Measurements from ENCODE around the gene ZNF837. TPM values are rescaled to one million over a fixed set of nuclear protein-coding genes. Genes with fewer than 3 reads are reported as not detected.

The ZNF837 gene
- total and polyA plus RNA-seq, 2 of the 13 experiments (the other 11 are each of a cell fraction or from before 2014, with no cell fraction given): 0.29 to 1.3 TPM

GRCh38 chr19:58380662-58381459 is at the start of gene ZNF837 (continued):
- TF ChIP-seq, protein P1, sequence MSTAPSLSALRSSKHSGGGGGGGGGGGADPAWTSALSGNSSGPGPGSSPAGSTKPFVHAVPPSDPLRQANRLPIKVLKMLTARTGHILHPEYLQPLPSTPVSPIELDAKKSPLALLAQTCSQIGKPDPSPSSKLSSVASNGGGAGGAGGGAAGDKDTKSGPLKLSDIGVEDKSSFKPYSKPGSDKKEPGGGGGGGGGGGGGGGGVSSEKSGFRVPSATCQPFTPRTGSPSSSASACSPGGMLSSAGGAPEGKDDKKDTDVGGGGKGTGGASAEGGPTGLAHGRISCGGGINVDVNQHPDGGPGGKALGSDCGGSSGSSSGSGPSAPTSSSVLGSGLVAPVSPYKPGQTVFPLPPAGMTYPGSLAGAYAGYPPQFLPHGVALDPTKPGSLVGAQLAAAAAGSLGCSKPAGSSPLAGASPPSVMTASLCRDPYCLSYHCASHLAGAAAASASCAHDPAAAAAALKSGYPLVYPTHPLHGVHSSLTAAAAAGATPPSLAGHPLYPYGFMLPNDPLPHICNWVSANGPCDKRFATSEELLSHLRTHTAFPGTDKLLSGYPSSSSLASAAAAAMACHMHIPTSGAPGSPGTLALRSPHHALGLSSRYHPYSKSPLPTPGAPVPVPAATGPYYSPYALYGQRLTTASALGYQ (CRISPR knock-in tag; IDR thresholded peaks at IDR 0.05): peak; percentile 58
- TF ChIP-seq NCOR1 (IDR thresholded peaks at IDR 0.05; ENCODE audit: borderline replicate concordance, low read length): peak; percentile 70; the same call in 1 of the 2 replicates
- TF ChIP-seq, protein P2, sequence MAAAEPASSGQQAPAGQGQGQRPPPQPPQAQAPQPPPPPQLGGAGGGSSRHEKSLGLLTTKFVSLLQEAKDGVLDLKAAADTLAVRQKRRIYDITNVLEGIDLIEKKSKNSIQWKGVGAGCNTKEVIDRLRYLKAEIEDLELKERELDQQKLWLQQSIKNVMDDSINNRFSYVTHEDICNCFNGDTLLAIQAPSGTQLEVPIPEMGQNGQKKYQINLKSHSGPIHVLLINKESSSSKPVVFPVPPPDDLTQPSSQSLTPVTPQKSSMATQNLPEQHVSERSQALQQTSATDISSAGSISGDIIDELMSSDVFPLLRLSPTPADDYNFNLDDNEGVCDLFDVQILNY (CRISPR knock-in tag; conservative IDR thresholded peaks at IDR 0.05): 0 out of 2 replicates have a peak, but pooled peaks have one; percentile 27
- peak; percentile 62 for TF ChIP-seq FOSL2 (CRISPR knock-in tag; IDR thresholded peaks at IDR 0.05)
- TF ChIP-seq, protein P3, sequence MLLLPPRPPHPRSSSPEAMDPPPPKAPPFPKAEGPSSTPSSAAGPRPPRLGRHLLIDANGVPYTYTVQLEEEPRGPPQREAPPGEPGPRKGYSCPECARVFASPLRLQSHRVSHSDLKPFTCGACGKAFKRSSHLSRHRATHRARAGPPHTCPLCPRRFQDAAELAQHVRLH (CRISPR knock-in tag; IDR thresholded peaks at IDR 0.05; ENCODE audit: borderline replicate concordance, low read depth): peak; percentile 89; the same call in 1 of the 2 replicates
- TF ChIP-seq, protein P4, sequence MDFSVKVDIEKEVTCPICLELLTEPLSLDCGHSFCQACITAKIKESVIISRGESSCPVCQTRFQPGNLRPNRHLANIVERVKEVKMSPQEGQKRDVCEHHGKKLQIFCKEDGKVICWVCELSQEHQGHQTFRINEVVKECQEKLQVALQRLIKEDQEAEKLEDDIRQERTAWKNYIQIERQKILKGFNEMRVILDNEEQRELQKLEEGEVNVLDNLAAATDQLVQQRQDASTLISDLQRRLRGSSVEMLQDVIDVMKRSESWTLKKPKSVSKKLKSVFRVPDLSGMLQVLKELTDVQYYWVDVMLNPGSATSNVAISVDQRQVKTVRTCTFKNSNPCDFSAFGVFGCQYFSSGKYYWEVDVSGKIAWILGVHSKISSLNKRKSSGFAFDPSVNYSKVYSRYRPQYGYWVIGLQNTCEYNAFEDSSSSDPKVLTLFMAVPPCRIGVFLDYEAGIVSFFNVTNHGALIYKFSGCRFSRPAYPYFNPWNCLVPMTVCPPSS (IDR thresholded peaks at IDR 0.05): no peak
- TF ChIP-seq ZNF281 (CRISPR knock-in tag; IDR thresholded peaks at IDR 0.05; ENCODE audit: borderline replicate concordance): peak; percentile 48; the same call in 1 of the 2 replicates
- peak; percentile 86 for TF ChIP-seq ELF3 (CRISPR knock-in tag; IDR thresholded peaks at IDR 0.05)
- peak; percentile 85; the same call in 1 of the 2 replicates for TF ChIP-seq ZNF451 (CRISPR knock-in tag; IDR thresholded peaks at IDR 0.05)
- TF ChIP-seq, protein P5, sequence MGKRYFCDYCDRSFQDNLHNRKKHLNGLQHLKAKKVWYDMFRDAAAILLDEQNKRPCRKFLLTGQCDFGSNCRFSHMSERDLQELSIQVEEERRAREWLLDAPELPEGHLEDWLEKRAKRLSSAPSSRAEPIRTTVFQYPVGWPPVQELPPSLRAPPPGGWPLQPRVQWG (CRISPR knock-in tag; IDR thresholded peaks at IDR 0.05; ENCODE audit: borderline replicate concordance, low read depth): no peak
- TF ChIP-seq, protein P6, sequence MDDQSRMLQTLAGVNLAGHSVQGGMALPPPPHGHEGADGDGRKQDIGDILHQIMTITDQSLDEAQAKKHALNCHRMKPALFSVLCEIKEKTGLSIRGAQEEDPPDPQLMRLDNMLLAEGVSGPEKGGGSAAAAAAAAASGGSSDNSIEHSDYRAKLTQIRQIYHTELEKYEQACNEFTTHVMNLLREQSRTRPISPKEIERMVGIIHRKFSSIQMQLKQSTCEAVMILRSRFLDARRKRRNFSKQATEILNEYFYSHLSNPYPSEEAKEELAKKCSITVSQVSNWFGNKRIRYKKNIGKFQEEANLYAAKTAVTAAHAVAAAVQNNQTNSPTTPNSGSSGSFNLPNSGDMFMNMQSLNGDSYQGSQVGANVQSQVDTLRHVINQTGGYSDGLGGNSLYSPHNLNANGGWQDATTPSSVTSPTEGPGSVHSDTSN (CRISPR knock-in tag; IDR thresholded peaks at IDR 0.05; ENCODE audit: borderline replicate concordance): peak; percentile 50; the same call in 1 of the 2 replicates
- no peak for TF ChIP-seq ZNF644 (CRISPR knock-in tag; IDR thresholded peaks at IDR 0.05; ENCODE audit: low read depth)
- peak; percentile 89 for TF ChIP-seq MIXL1 (CRISPR knock-in tag; IDR thresholded peaks at IDR 0.05)
- TF ChIP-seq MIER3 (CRISPR knock-in tag; IDR thresholded peaks at IDR 0.05; ENCODE audit: borderline replicate concordance): peak; percentile 82; the same call in 1 of the 2 replicates
- peak; percentile 97; the same call in 1 of the 2 replicates for TF ChIP-seq EEA1 (CRISPR knock-in tag; IDR thresholded peaks at IDR 0.05; ENCODE audit: borderline replicate concordance)
- TF ChIP-seq ZNF703 (CRISPR knock-in tag; IDR thresholded peaks at IDR 0.05; ENCODE audit: borderline replicate concordance): peak; percentile 69; the same call in 1 of the 2 replicates
- peak; percentile 96 for TF ChIP-seq ERF (CRISPR knock-in tag; IDR thresholded peaks at IDR 0.05)
